SK-N-MC (cell line): ENCODE results near the gene ADARB2.

Experiments
- EZH2 ChIP-seq: fragments of 200-600 bp; sonication (generic); IDR thresholded peaks from one replicate; pipeline ENCODE4 v1.6.1; 2017; ENCODE audit warnings: antibody characterized with exemption
- FOXP2 ChIP-seq: optimal IDR thresholded peaks from 2 replicates; pipeline ENCODE3; 2011; ENCODE audit warnings: mild to moderate bottlenecking, moderate library complexity; ENCODE audit not compliant: insufficient read depth; ENCODE audit errors: extremely low read length, control extremely low read depth
- POLR2AphosphoS5 ChIP-seq: IDR thresholded peaks from 2 replicates; pipeline ENCODE4 v1.6.1; 2012; ENCODE audit warnings: mild to moderate bottlenecking, low read depth, low read length, borderline replicate concordance

- TF ChIP-seq POLR2AphosphoS5 (no peak), EZH2 (no peak), FOXP2 (no peak)
Observed at GRCh38 chr10:1193561-1193960, 543.8 kb downstream of the ADARB2 start.
